Gastroesophageal sphincter (tissue), 4 donors: ENCODE measurements around the gene CDIPT. TPM values are rescaled to one million over a fixed set of nuclear protein-coding genes. Genes with fewer than 3 reads are reported as not detected.
A peak's percentile ranks its signal among the peaks of the same experiment; 100 is the strongest.

Experiments used
- ATAC-seq: fragments of 150-250 bp; one replicate; pipeline ENCODE4 v1.9.1; 2016; ENCODE audit warnings: mild to moderate bottlenecking, moderate library complexity
- H3K27ac ChIP-seq, 4 donors: fragments of 200-600 bp; sonication (generic) in 3 of 4; 1 replicate in 3 of 4; 2 replicates in 1 of 4; pipeline ENCODE4 v1.5.1; 2016 to 2019
- H3K27me3 ChIP-seq: fragments of 200-600 bp; sonication (generic); one replicate; pipeline ENCODE4 v1.5.1; 2019
- H3K36me3 ChIP-seq, 2 donors: fragments of 200-600 bp; sonication (generic); one replicate each; pipeline ENCODE4 v1.5.1; 2019; ENCODE audit warnings: control low read depth in 1 of 2
- H3K4me1 ChIP-seq, 3 donors: fragments of 200-600 bp; sonication (generic); 1 replicate in 2 of 3; 2 replicates in 1 of 3; pipeline ENCODE4 v1.5.1; 2016 to 2019; ENCODE audit warnings: control low read depth in 2 of 3
- H3K4me3 ChIP-seq, 2 donors: fragments of 200-600 bp; sonication (generic); one replicate each; pipeline ENCODE4 v1.5.1; 2019; ENCODE audit warnings: mild to moderate bottlenecking in 1 of 2, moderate library complexity in 1 of 2
- H3K9me3 ChIP-seq, 3 donors: fragments of 200-600 bp; sonication (generic); one replicate each; pipeline ENCODE4 v1.5.1; 2017 to 2019; ENCODE audit warnings: control low read depth in 2 of 3
- CTCF ChIP-seq, 4 experiments: fragments of 200-600 bp in 2 of 4; fragments of 450-650 bp in 2 of 4; sonication (generic) in 1 of 4; IDR thresholded peaks; one replicate each; pipeline ENCODE4 v1.5.1; 2017 to 2019; ENCODE audit warnings: antibody characterized with exemption in 4 of 4, mild to moderate bottlenecking in 2 of 4, moderate library complexity in 2 of 4
- EP300 ChIP-seq: sonication (generic); formaldehyde crosslinking; IDR thresholded peaks from one replicate; pipeline ENCODE4 v1.6.1; 2017; ENCODE audit warnings: antibody characterized with exemption, mild to moderate bottlenecking
- POLR2A ChIP-seq, 2 donors: fragments of 450-650 bp; IDR thresholded peaks; one replicate each; pipeline ENCODE4 v1.6.1; 2017; ENCODE audit warnings: antibody characterized with exemption in 2 of 2, mild to moderate bottlenecking in 2 of 2, moderate library complexity in 1 of 2
- POLR2AphosphoS5 ChIP-seq: sonication (generic); formaldehyde crosslinking; IDR thresholded peaks from one replicate; pipeline ENCODE4 v1.6.1; 2017; ENCODE audit warnings: antibody characterized with exemption
- WGBS, 2 donors: methylation state at CpG; one replicate each; pipeline ENCODE4 v1.1.5; 2018; ENCODE audit warnings: low coverage in 1 of 2; 5-methylcytosine and 5-hydroxymethylcytosine counted together
- total RNA-seq, 4 donors: library from RNA; depleted of rRNA; stranded (reverse); fragments of >200 nt; gene quantifications; one replicate each; pipeline ENCODE4 v1.1.0, GENCODE V29; 2016

CDIPT gene
- total RNA-seq, 4 donors from 2014 or later, result 119 to 167 (median 130) TPM

- Histone ChIP-seq H3K9me3 (no peaks in the 10 kb centered on the region), H3K4me1 (peaks cover 0 to 92% (median 61%) of the 10 kb centered on the region in 3 donors), H3K27me3 (no peaks in the 10 kb centered on the region), H3K4me3 (peak overlapping the region; percentile 67 to 82), H3K27ac (peak overlapping the region; percentile 64 to 91 (median 86)), H3K36me3 (peaks cover 0 to 20% of the 10 kb centered on the region in 2 donors)
- WGBS, 2 donors, result 39 to 43% methylated on average over 3 to 4 of the region's 11 CpGs
- ATAC-seq, result no peak
- TF ChIP-seq POLR2A (IDR thresholded peaks at IDR 0.05), result peak in 1 of 2 donors; percentile 12
- TF ChIP-seq CTCF (IDR thresholded peaks at IDR 0.05), result no peak
These were observed 42.0 kb downstream of the CDIPT start for GRCh38 chr16:29820730-29821642.

- WGBS, 2 donors, result no CpG with 5 or more reads among the region's 4 CpGs
- TF ChIP-seq CTCF (IDR thresholded peaks at IDR 0.05) (no peak), POLR2AphosphoS5 (peak; percentile 88)
- Histone ChIP-seq H3K27ac (peak within 1 kb of the TSS; percentile 64 to 91 (median 86)), H3K4me3 (peak within 1 kb of the TSS; percentile 67 to 82), H3K27me3 (no peaks in the 10 kb centered on the region), H3K9me3 (no peaks in the 10 kb centered on the region), H3K36me3 (peaks cover 0 to 20% of the 10 kb centered on the region in 2 donors), H3K4me1 (peaks cover 0 to 86% (median 56%) of the 10 kb centered on the region in 3 donors)
- peak; percentile 9 for ATAC-seq
These were observed 42.7 kb downstream of the CDIPT start, which contains the start of gene MVP for GRCh38 chr16:29820271-29820701. Gene MVP, plus strand, starts transcription at chr16:29820462. Its CDS starts 10,088 bp downstream, at chr16:29830550.

DNA sequence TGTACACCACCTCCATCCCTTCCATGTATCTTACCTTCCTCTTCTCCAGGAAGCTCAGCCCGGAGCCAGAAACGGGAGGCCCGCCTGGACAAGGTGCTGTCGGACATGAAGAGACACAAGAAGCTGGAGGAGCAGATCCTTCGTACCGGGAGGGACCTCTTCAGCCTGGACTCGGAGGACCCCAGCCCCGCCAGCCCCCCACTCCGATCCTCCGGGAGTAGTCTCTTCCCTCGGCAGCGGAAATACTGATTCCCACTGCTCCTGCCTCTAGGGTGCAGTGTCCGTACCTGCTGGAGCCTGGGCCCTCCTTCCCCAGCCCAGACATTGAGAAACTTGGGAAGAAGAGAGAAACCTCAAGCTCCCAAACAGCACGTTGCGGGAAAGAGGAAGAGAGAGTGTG, 43.5 kb downstream of the CDIPT start:
- ATAC-seq, result no peak
- H3K27ac ChIP-seq, result peak overlapping the region in 3 of 4 donors; percentile 86 to 91 (median 87)
- peaks cover 0 to 20% of the 10 kb centered on the region in 2 donors for H3K36me3 ChIP-seq
- H3K4me3 ChIP-seq, result no peak overlapping the region
- H3K4me1 ChIP-seq, result peaks cover 2 to 86% (median 57%) of the 10 kb centered on the region in 3 donors
- no peaks in the 10 kb centered on the region for H3K27me3 ChIP-seq
- 20 to 54% methylated on average over 2 of the region's 15 CpGs for WGBS, 2 donors
- no peaks in the 10 kb centered on the region for H3K9me3 ChIP-seq
- TF ChIP-seq EP300, result no peak
- no peak for TF ChIP-seq CTCF (IDR thresholded peaks at IDR 0.05)
- TF ChIP-seq POLR2AphosphoS5, result no peak
- TF ChIP-seq POLR2A (IDR thresholded peaks at IDR 0.05), result no peak

- Histone ChIP-seq H3K9me3 (no peaks in the 10 kb centered on the region), H3K27ac (no peak overlapping the region), H3K4me1 (peaks cover 2 to 86% (median 57%) of the 10 kb centered on the region in 3 donors), H3K27me3 (no peaks in the 10 kb centered on the region), H3K4me3 (no peak overlapping the region), H3K36me3 (peaks cover 0 to 20% of the 10 kb centered on the region in 2 donors)
- no peak for ATAC-seq
- no peak for TF ChIP-seq POLR2A (IDR thresholded peaks at IDR 0.05)
- no peak for TF ChIP-seq POLR2AphosphoS5
- TF ChIP-seq CTCF (IDR thresholded peaks at IDR 0.05), result no peak
- TF ChIP-seq EP300, result no peak
- WGBS, 2 donors, result 80 to 92% methylated on average over 4 of the region's 4 CpGs
These were observed 44.9 kb downstream of the CDIPT start for GRCh38 chr16:29818082-29818481.
